Stimulated activated memory B cell treated with anti-CD40 and anti-IgM and Interleukin-4, amounts not matched to agents 10 μg/mL and 1 μg/mL and 100 μg/mL, for 72 hours (primary cell): ENCODE data around the gene SLC35C1.

Experiments
- ATAC-seq: fragments of 150-1000 bp; cut with Tn5 transposase; 2 replicates; pipeline ENCODE4 v1.10.0; 2021
- H3K27ac Mint-ChIP-seq: one replicate; pipeline ENCODE4 v1.8.0; 2022; ENCODE audit warnings: mild to moderate bottlenecking, mixed read lengths
- H3K27me3 Mint-ChIP-seq: one replicate; pipeline ENCODE4 v1.8.0; 2022; ENCODE audit warnings: mixed read lengths
- H3K36me3 Mint-ChIP-seq: one replicate; pipeline ENCODE4 v1.8.0; 2022; ENCODE audit warnings: mixed read lengths
- H3K4me1 Mint-ChIP-seq: one replicate; pipeline ENCODE4 v1.8.0; 2022; ENCODE audit warnings: mixed read lengths
- H3K4me3 Mint-ChIP-seq: one replicate; pipeline ENCODE4 v1.8.0; 2022; ENCODE audit warnings: mild to moderate bottlenecking, moderate library complexity, mixed read lengths
- H3K9me3 Mint-ChIP-seq: one replicate; pipeline ENCODE4 v1.8.0; 2022; ENCODE audit warnings: mixed read lengths

Gene SLC35C1

GRCh38 chr11:45773786-45774655, 30.9 kb upstream of the SLC35C1 start:
- H3K36me3 Mint-ChIP-seq = no peaks in the 10 kb centered on the region
- ATAC-seq = no peak
- H3K4me3 Mint-ChIP-seq = no peak overlapping the region
- H3K27me3 Mint-ChIP-seq = peaks cover 10% of the 10 kb centered on the region
- no peak overlapping the region for H3K27ac Mint-ChIP-seq
- H3K9me3 Mint-ChIP-seq = no peaks in the 10 kb centered on the region
- H3K4me1 Mint-ChIP-seq = peaks cover 20% of the 10 kb centered on the region

- Mint-ChIP-seq H3K4me3 (no peak overlapping the region), H3K27ac (no peak overlapping the region)
Observed at GRCh38 chr11:45774786-45775185, 30.2 kb upstream of the SLC35C1 start.

DNA sequence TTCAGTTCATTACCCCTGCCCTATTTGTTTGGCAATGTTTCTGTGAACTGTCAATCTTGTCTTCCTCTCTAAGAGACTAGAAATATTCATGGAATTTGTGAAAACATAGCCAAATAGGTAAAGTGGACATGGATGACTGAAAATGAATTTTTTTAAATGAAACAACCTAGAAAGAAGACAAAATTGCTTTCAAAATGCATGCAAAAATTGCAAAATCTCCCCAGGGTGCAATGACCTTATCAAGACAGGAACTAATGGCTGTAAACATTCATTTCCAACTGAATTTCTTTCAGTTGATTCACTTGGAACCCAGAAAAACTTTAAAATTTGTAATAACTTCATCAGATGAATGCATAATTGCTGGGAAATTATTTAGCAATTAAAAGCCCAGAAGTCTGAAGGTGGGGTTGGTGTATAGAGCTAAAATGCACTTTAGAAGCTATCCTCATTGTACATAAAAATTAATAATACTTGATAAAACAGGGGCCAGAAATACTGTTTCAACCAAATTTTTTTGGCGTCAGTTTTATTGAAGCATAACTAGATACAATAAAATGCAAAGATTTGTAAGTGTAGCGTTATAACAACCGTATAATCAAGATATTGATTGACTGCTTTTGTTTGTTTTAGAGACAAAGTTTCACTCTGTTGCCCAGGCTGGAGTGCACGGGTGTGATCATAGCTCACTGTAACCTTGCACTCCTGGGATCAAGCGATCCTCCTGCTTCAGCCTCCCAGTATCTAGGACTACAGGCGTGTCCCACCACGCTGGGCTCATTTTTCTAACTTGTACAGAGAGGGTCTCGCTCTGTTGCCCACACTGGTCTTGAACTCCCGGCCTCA, 27.6 kb upstream of the SLC35C1 start:
- no peak for ATAC-seq
- H3K27me3 Mint-ChIP-seq = peaks cover 37% of the 10 kb centered on the region
- H3K4me1 Mint-ChIP-seq = no peaks in the 10 kb centered on the region
- H3K27ac Mint-ChIP-seq = no peak overlapping the region
- no peaks in the 10 kb centered on the region for H3K9me3 Mint-ChIP-seq
- no peaks in the 10 kb centered on the region for H3K36me3 Mint-ChIP-seq
- H3K4me3 Mint-ChIP-seq = no peak overlapping the region

More at GRCh38 chr11:45774786-45775185, 30.2 kb upstream of the SLC35C1 start:
- ATAC-seq = no peak
- no peaks in the 10 kb centered on the region for H3K9me3 Mint-ChIP-seq
- peaks cover 14% of the 10 kb centered on the region for H3K27me3 Mint-ChIP-seq
- no peaks in the 10 kb centered on the region for H3K36me3 Mint-ChIP-seq
- H3K4me1 Mint-ChIP-seq = peaks cover 20% of the 10 kb centered on the region

DNA sequence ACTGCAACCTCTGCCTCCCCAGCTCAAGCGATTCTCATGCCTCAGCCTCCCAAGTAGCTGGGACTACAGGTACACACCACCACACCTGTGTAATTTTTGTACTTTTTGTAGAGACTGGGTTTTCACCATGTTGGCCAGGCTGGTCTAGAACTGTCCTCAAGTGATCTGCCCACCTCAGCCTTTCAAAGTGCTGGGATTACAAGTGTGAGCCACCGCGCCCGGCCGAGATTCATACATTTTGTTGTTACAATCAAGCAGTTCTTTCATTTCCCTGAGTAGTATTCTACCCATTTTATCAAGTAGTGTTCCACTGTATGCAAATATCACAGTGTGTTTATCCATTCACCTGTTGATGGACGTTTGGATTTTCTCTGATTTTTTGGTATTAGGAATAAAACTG, 26.6 kb upstream of the SLC35C1 start:
- no peak for ATAC-seq
- Mint-ChIP-seq H3K9me3 (no peaks in the 10 kb centered on the region), H3K4me3 (no peak overlapping the region)

GRCh38 chr11:45779602-45780001, 25.3 kb upstream of the SLC35C1 start:
- ATAC-seq = no peak
- Mint-ChIP-seq H3K4me1 (no peaks in the 10 kb centered on the region), H3K9me3 (no peaks in the 10 kb centered on the region), H3K4me3 (no peak overlapping the region), H3K36me3 (no peaks in the 10 kb centered on the region), H3K27ac (no peak overlapping the region), H3K27me3 (peaks cover 37% of the 10 kb centered on the region)

More for the DNA sequence above, 26.6 kb upstream of the SLC35C1 start:
- peaks cover 37% of the 10 kb centered on the region for H3K27me3 Mint-ChIP-seq
- no peaks in the 10 kb centered on the region for H3K36me3 Mint-ChIP-seq
- no peaks in the 10 kb centered on the region for H3K4me1 Mint-ChIP-seq
- no peak overlapping the region for H3K27ac Mint-ChIP-seq

DNA sequence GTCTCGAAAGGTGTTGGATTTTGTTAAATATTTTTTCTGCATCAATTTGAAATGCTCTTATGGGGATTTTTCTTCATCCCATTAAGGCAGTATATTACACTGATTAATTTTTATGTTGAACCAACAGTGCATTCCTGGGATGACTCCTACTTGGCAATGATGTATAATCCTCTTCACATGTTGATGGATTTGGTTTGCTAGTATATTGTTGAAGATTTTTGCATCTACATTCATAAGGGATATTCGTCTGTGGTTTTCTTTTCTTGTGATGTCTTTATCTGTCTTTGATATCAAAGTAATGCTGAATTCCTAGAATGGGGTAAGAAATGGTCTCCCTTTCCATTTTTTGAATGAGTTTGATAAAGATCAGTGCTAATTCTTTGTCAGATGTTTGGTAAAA, 18.7 kb upstream of the SLC35C1 start:
- H3K4me1 Mint-ChIP-seq = no peaks in the 10 kb centered on the region
- peaks cover 6% of the 10 kb centered on the region for H3K9me3 Mint-ChIP-seq
- H3K27me3 Mint-ChIP-seq = peaks cover 30% of the 10 kb centered on the region
- H3K36me3 Mint-ChIP-seq = no peaks in the 10 kb centered on the region
- no peak for ATAC-seq
- H3K27ac Mint-ChIP-seq = no peak overlapping the region
- no peak overlapping the region for H3K4me3 Mint-ChIP-seq

DNA sequence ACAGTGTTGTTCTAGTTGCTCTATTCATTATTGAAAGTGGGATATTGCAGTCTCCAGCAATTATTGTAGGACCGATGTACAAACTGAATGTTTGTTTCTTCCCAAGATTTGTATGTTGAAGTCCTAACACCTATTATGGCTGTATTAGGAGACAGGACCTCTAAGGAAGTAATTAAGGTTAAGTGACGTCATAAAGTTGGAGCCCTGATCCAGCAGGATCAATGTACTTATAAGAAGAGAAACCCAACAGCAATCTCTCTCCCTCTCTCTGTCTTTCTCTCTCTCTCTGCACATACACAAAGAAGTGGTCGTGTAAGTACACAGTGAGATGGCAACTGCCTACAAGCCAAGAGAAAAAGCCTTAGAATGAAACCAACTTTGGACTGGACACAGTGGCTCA, 16.1 kb upstream of the SLC35C1 start:
- H3K9me3 Mint-ChIP-seq = peaks cover 6% of the 10 kb centered on the region
- H3K4me1 Mint-ChIP-seq = no peaks in the 10 kb centered on the region
- ATAC-seq = no peak
- no peaks in the 10 kb centered on the region for H3K36me3 Mint-ChIP-seq
- H3K27me3 Mint-ChIP-seq = peaks cover 22% of the 10 kb centered on the region
- H3K27ac Mint-ChIP-seq = no peak overlapping the region
- H3K4me3 Mint-ChIP-seq = no peak overlapping the region

DNA sequence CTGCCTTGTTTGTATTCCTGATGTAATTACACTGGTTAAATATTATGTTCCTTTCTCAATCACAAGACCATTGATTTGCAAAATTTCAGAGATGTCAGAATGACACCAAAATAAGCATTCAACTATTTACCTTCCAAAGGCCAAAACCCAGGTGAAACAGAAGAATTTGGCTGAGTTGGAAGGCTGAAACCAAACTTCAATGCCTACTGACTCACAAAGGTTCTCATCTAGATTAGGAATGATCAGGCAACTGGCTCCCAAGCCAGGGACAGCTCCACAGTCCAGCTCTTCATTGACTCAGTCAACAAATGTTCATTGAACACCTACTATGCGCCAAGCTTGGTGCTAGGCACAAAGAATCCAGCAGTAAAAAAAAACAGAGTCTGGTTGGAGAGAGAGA, 13.4 kb upstream of the SLC35C1 start:
- peaks cover 4% of the 10 kb centered on the region for H3K9me3 Mint-ChIP-seq
- H3K4me3 Mint-ChIP-seq = no peak overlapping the region
- H3K27ac Mint-ChIP-seq = no peak overlapping the region
- H3K27me3 Mint-ChIP-seq = peaks cover 15% of the 10 kb centered on the region
- no peaks in the 10 kb centered on the region for H3K4me1 Mint-ChIP-seq
- no peaks in the 10 kb centered on the region for H3K36me3 Mint-ChIP-seq
- no peak for ATAC-seq

GRCh38 chr11:45794169-45794568, 10.8 kb upstream of the SLC35C1 start:
- no peak for ATAC-seq
- Mint-ChIP-seq H3K4me3 (no peak overlapping the region), H3K27me3 (no peaks in the 10 kb centered on the region), H3K4me1 (no peaks in the 10 kb centered on the region), H3K9me3 (no peaks in the 10 kb centered on the region), H3K27ac (no peak overlapping the region), H3K36me3 (no peaks in the 10 kb centered on the region)

GRCh38 chr11:45795379-45795778, 9.6 kb upstream of the SLC35C1 start:
- Mint-ChIP-seq H3K27me3 (no peaks in the 10 kb centered on the region), H3K36me3 (no peaks in the 10 kb centered on the region), H3K4me3 (no peak overlapping the region), H3K9me3 (no peaks in the 10 kb centered on the region), H3K4me1 (no peaks in the 10 kb centered on the region), H3K27ac (no peak overlapping the region)
- ATAC-seq = no peak

- ATAC-seq = no peak
- no peaks in the 10 kb centered on the region for H3K27me3 Mint-ChIP-seq
- no peaks in the 10 kb centered on the region for H3K36me3 Mint-ChIP-seq
- H3K9me3 Mint-ChIP-seq = no peaks in the 10 kb centered on the region
- H3K27ac Mint-ChIP-seq = no peak overlapping the region
- no peaks in the 10 kb centered on the region for H3K4me1 Mint-ChIP-seq
- no peak overlapping the region for H3K4me3 Mint-ChIP-seq
Observed at GRCh38 chr11:45796461-45796861, 8.5 kb upstream of the SLC35C1 start.

- no peak overlapping the region for H3K27ac Mint-ChIP-seq
- H3K9me3 Mint-ChIP-seq = no peaks in the 10 kb centered on the region
- H3K4me3 Mint-ChIP-seq = no peak overlapping the region
- H3K4me1 Mint-ChIP-seq = no peaks in the 10 kb centered on the region
- H3K36me3 Mint-ChIP-seq = no peaks in the 10 kb centered on the region
- H3K27me3 Mint-ChIP-seq = no peaks in the 10 kb centered on the region
- ATAC-seq = no peak
Observed at GRCh38 chr11:45798793-45799441, 6.0 kb upstream of the SLC35C1 start.

- H3K4me1 Mint-ChIP-seq = no peaks in the 10 kb centered on the region
Observed at GRCh38 chr11:45799562-45799961, 5.4 kb upstream of the SLC35C1 start.

GRCh38 chr11:45800261-45800660, 4.7 kb upstream of the SLC35C1 start:
- Mint-ChIP-seq H3K4me3 (no peak overlapping the region), H3K27ac (no peak overlapping the region), H3K9me3 (no peaks in the 10 kb centered on the region), H3K36me3 (no peaks in the 10 kb centered on the region), H3K27me3 (no peaks in the 10 kb centered on the region), H3K4me1 (peaks cover under 1% of the 10 kb centered on the region)
- no peak for ATAC-seq

More at GRCh38 chr11:45799562-45799961, 5.4 kb upstream of the SLC35C1 start:
- Mint-ChIP-seq H3K36me3 (no peaks in the 10 kb centered on the region), H3K27me3 (no peaks in the 10 kb centered on the region), H3K9me3 (no peaks in the 10 kb centered on the region), H3K4me3 (no peak overlapping the region), H3K27ac (no peak overlapping the region)
- no peak for ATAC-seq

DNA sequence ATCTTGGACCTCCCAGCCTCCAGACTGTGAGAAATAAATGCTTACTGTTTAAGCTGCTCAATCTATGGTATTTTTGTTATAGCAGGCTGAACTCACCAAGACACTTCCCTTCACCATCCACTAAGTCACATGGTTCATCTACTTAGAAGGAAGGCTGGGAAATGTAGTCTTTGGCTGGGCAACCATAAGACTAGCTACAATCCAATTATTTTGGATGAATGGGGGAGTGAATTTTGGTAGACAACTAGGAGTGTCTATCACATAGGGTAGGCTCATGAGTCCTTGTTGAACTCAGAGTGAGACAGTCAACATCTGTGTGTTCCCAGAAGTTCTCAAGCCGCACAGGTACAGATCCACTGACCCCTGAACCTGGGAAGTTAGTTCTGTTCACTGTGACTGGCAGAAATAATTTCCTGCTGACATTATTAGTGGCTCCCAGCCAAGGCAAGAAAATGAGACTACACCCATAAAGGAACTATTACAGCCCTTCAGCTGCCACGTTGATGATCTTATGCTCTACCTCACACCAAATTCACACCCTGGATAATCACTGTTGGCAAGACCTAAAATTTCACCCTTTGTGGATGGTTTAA, 3.1 kb upstream of the SLC35C1 start:
- Mint-ChIP-seq H3K9me3 (no peaks in the 10 kb centered on the region), H3K36me3 (no peaks in the 10 kb centered on the region), H3K27me3 (no peaks in the 10 kb centered on the region), H3K4me1 (peaks cover 16% of the 10 kb centered on the region), H3K27ac (no peak overlapping the region), H3K4me3 (no peak overlapping the region)
- no peak for ATAC-seq
